ENCODE results near the gene TLK2.

TLK2 gene

GRCh38 chr17:62629556-62630364 is 151.1 kb downstream of the TLK2 start:
- DNase-seq (ENCODE audit: low spot score): no peak

GRCh38 chr17:62630365-62631085 is 151.9 kb downstream of the TLK2 start:
- DNase-seq (ENCODE audit: low spot score): no peak

GRCh38 chr17:62631086-62631935 is 152.7 kb downstream of the TLK2 start:
- DNase-seq (ENCODE audit: low spot score): no peak

GRCh38 chr17:62631936-62632924 is 153.6 kb downstream of the TLK2 start:
- no peak for DNase-seq (ENCODE audit: low spot score)

GRCh38 chr17:62637809-62638208 is 159.2 kb downstream of the TLK2 start:
- DNase-seq (ENCODE audit: low spot score): no peak

- DNase-seq (ENCODE audit: low spot score): no peak
Measured at GRCh38 chr17:62641153-62641552, 162.5 kb downstream of the TLK2 start.

GRCh38 chr17:62641951-62642350 is 163.3 kb downstream of the TLK2 start:
- DNase-seq (ENCODE audit: low spot score): no peak

- DNase-seq (ENCODE audit: low spot score): no peak
Measured at GRCh38 chr17:62643496-62643895, 164.9 kb downstream of the TLK2 start.

- DNase-seq (ENCODE audit: low spot score): no peak
Measured at GRCh38 chr17:62644487-62645173, 166.0 kb downstream of the TLK2 start.

- DNase-seq (ENCODE audit: low spot score): no peak
Measured at GRCh38 chr17:62648251-62648955, 169.8 kb downstream of the TLK2 start.

GRCh38 chr17:62648956-62649294 is 170.3 kb downstream of the TLK2 start:
- DNase-seq (ENCODE audit: low spot score): no peak

GRCh38 chr17:62649570-62649969 is 170.9 kb downstream of the TLK2 start:
- DNase-seq (ENCODE audit: low spot score): no peak

- no peak for DNase-seq (ENCODE audit: low spot score)
Measured at GRCh38 chr17:62650587-62650986, 172.0 kb downstream of the TLK2 start.

GRCh38 chr17:62652251-62653001 is 173.8 kb downstream of the TLK2 start:
- DNase-seq (ENCODE audit: low spot score): no peak

GRCh38 chr17:62653002-62653825 is 174.6 kb downstream of the TLK2 start:
- DNase-seq (ENCODE audit: low spot score): no peak

GRCh38 chr17:62653826-62654761 is 175.5 kb downstream of the TLK2 start:
- no peak for DNase-seq (ENCODE audit: low spot score)

GRCh38 chr17:62655656-62656055 is 177.0 kb downstream of the TLK2 start:
- DNase-seq (ENCODE audit: low spot score): no peak

Measured in RKO (cell line).